HEK293 (cell line): ENCODE data around the gene FUBP3.

Experiments used
- EGR2 ChIP-seq: fragments of 450-650 bp; formaldehyde crosslinking; IDR thresholded peaks from 2 replicates; pipeline ENCODE4 v1.5.1; 2016; ENCODE audit warnings: low read depth, missing biosample characterization, missing genetic modification characterization
- REPIN1 ChIP-seq: fragments of 450-650 bp; formaldehyde crosslinking; IDR thresholded peaks from 2 replicates; pipeline ENCODE4 v1.5.1; 2017; ENCODE audit warnings: missing biosample characterization, missing genetic modification characterization, low read depth
- ZBTB21 ChIP-seq: fragments of 450-650 bp; formaldehyde crosslinking; IDR thresholded peaks from 2 replicates; pipeline ENCODE4 v1.5.1; 2017; ENCODE audit warnings: missing biosample characterization, missing genetic modification characterization
- ZNF121 ChIP-seq: fragments of 450-650 bp; formaldehyde crosslinking; IDR thresholded peaks from 2 replicates; pipeline ENCODE4 v1.5.1; 2016; ENCODE audit warnings: missing biosample characterization, missing genetic modification characterization
- ZNF239 ChIP-seq: fragments of 450-650 bp; formaldehyde crosslinking; IDR thresholded peaks from 2 replicates; pipeline ENCODE4 v1.5.1; 2016; ENCODE audit warnings: missing biosample characterization, missing genetic modification characterization
- ZNF311 ChIP-seq: fragments of 450-650 bp; formaldehyde crosslinking; IDR thresholded peaks from 2 replicates; pipeline ENCODE4 v1.5.1; 2017; ENCODE audit warnings: missing biosample characterization, missing genetic modification characterization, borderline replicate concordance
- ZNF423 ChIP-seq: fragments of 450-650 bp; formaldehyde crosslinking; IDR thresholded peaks from 2 replicates; pipeline ENCODE4 v1.5.1; 2016; ENCODE audit warnings: missing biosample characterization, missing genetic modification characterization
- TF ChIP-seq, protein P1 (sequence below): fragments of 450-650 bp; formaldehyde crosslinking; IDR thresholded peaks from 2 replicates; pipeline ENCODE4 v1.5.1; 2016; ENCODE audit warnings: missing biosample characterization, missing genetic modification characterization
- TF ChIP-seq, protein P2 (sequence below): fragments of 450-650 bp; formaldehyde crosslinking; IDR thresholded peaks from 2 replicates; pipeline ENCODE4 v1.5.1; 2016; ENCODE audit warnings: missing biosample characterization, missing genetic modification characterization, low read depth
- TF ChIP-seq, protein P3 (sequence below): fragments of 450-650 bp; formaldehyde crosslinking; IDR thresholded peaks from 2 replicates; pipeline ENCODE4 v1.5.1; 2016; ENCODE audit warnings: missing biosample characterization, missing genetic modification characterization
- TF ChIP-seq, protein P4 (sequence below): fragments of 450-650 bp; formaldehyde crosslinking; IDR thresholded peaks from 2 replicates; pipeline ENCODE4 v1.5.1; 2016; ENCODE audit warnings: missing biosample characterization, missing genetic modification characterization
- TF ChIP-seq, protein P5 (sequence below): fragments of 450-650 bp; formaldehyde crosslinking; optimal IDR thresholded peaks from 2 replicates; pipeline ENCODE3; 2016; ENCODE audit warnings: missing biosample characterization, mild to moderate bottlenecking, missing genetic modification characterization
- TF ChIP-seq, protein P6 (sequence below): fragments of 450-650 bp; formaldehyde crosslinking; IDR thresholded peaks from 2 replicates; pipeline ENCODE4 v1.5.1; 2016; ENCODE audit warnings: missing biosample characterization, missing genetic modification characterization

DNA sequence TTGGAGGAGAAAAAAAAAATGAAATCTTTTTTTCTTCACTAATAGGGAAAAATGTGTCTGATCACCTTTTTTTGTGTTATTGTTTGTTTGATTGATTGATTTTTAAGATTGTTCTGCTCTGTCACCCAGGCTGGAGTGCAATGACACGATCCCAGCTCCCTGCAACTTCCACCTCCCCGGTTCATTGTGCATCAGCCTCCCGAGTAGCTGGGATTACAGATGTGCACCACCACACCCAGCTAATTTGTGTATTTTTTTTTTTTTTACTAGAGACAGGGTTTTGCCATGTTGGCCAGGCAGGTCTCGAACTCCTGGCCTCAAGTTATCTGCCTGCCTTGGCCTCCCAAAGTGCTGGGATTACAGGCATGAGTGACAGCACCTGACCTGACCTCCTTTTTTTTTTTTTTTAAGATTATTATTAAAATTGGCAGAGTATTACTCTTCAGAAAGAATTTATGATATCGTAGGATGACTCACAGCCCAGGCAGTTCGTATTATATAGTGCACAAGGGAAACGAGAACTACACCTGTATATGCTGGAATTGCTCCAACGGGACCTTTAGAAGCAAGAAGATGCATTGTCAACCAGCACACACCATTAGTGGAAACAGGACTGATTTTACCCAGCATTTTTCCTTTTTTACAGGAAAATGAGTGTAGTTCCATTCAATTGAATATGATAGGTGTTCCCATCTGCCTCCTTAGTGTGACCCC, 27.7 kb downstream of the FUBP3 start:
- TF ChIP-seq, protein P1, sequence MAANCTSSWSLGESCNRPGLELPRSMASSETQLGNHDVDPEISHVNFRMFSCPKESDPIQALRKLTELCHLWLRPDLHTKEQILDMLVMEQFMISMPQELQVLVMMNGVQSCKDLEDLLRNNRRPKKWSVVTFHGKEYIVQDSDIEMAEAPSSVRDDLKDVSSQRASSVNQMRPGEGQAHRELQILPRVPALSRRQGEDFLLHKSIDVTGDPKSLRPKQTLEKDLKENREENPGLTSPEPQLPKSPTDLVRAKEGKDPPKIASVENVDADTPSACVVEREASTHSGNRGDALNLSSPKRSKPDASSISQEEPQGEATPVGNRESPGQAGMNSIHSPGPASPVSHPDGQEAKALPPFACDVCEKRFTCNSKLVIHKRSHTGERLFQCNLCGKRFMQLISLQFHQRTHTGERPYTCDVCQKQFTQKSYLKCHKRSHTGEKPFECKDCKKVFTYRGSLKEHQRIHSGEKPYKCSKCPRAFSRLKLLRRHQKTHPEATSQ (tag by site-specific recombination) = no peak
- TF ChIP-seq, protein P2, sequence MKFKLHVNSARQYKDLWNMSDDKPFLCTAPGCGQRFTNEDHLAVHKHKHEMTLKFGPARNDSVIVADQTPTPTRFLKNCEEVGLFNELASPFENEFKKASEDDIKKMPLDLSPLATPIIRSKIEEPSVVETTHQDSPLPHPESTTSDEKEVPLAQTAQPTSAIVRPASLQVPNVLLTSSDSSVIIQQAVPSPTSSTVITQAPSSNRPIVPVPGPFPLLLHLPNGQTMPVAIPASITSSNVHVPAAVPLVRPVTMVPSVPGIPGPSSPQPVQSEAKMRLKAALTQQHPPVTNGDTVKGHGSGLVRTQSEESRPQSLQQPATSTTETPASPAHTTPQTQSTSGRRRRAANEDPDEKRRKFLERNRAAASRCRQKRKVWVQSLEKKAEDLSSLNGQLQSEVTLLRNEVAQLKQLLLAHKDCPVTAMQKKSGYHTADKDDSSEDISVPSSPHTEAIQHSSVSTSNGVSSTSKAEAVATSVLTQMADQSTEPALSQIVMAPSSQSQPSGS = no peak
- TF ChIP-seq ZNF121 (no peak), ZNF423 (tag by site-specific recombination) (no peak), REPIN1 (tag by site-specific recombination) (no peak), ZBTB21 (tag by site-specific recombination) (no peak), ZNF311 (tag by site-specific recombination) (no peak), EGR2 (no peak), ZNF239 (tag by site-specific recombination) (no peak)
- TF ChIP-seq, protein P3, sequence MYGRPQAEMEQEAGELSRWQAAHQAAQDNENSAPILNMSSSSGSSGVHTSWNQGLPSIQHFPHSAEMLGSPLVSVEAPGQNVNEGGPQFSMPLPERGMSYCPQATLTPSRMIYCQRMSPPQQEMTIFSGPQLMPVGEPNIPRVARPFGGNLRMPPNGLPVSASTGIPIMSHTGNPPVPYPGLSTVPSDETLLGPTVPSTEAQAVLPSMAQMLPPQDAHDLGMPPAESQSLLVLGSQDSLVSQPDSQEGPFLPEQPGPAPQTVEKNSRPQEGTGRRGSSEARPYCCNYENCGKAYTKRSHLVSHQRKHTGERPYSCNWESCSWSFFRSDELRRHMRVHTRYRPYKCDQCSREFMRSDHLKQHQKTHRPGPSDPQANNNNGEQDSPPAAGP (tag by site-specific recombination) = no peak
- TF ChIP-seq, protein P4, sequence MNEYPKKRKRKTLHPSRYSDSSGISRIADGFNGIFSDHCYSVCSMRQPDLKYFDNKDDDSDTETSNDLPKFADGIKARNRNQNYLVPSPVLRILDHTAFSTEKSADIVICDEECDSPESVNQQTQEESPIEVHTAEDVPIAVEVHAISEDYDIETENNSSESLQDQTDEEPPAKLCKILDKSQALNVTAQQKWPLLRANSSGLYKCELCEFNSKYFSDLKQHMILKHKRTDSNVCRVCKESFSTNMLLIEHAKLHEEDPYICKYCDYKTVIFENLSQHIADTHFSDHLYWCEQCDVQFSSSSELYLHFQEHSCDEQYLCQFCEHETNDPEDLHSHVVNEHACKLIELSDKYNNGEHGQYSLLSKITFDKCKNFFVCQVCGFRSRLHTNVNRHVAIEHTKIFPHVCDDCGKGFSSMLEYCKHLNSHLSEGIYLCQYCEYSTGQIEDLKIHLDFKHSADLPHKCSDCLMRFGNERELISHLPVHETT (tag by site-specific recombination) = no peak
- TF ChIP-seq, protein P5, sequence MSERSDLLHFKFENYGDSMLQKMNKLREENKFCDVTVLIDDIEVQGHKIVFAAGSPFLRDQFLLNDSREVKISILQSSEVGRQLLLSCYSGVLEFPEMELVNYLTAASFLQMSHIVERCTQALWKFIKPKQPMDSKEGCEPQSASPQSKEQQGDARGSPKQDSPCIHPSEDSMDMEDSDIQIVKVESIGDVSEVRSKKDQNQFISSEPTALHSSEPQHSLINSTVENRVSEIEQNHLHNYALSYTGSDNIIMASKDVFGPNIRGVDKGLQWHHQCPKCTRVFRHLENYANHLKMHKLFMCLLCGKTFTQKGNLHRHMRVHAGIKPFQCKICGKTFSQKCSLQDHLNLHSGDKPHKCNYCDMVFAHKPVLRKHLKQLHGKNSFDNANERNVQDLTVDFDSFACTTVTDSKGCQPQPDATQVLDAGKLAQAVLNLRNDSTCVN (tag by site-specific recombination) = no peak
- TF ChIP-seq, protein P6, sequence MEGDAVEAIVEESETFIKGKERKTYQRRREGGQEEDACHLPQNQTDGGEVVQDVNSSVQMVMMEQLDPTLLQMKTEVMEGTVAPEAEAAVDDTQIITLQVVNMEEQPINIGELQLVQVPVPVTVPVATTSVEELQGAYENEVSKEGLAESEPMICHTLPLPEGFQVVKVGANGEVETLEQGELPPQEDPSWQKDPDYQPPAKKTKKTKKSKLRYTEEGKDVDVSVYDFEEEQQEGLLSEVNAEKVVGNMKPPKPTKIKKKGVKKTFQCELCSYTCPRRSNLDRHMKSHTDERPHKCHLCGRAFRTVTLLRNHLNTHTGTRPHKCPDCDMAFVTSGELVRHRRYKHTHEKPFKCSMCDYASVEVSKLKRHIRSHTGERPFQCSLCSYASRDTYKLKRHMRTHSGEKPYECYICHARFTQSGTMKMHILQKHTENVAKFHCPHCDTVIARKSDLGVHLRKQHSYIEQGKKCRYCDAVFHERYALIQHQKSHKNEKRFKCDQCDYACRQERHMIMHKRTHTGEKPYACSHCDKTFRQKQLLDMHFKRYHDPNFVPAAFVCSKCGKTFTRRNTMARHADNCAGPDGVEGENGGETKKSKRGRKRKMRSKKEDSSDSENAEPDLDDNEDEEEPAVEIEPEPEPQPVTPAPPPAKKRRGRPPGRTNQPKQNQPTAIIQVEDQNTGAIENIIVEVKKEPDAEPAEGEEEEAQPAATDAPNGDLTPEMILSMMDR (tag by site-specific recombination) = no peak
